Measurements from ENCODE around the gene SCARB2. TPM values are rescaled to one million over a fixed set of nuclear protein-coding genes. Genes with fewer than 3 reads are reported as not detected.

Gene SCARB2
- polyA plus RNA-seq, 4 donors: 27.7 to 247 (median 47.9) TPM

GRCh38 chr4:76235915-76236314 is 22.3 kb upstream of the SCARB2 start:
- Histone ChIP-seq H3K4me1 (ENCODE audit: control insufficient read depth in 3 of 3, insufficient read depth in 2 of 3, low read depth in 1 of 3, low read length in 2 of 3) (peaks cover 0 to 19% (median 0%) of the 10 kb centered on the region in 3 donors), H3K9me3 (ENCODE audit: control insufficient read depth in 2 of 2, insufficient read depth in 1 of 2, low read depth in 1 of 2, low read length in 1 of 2) (peaks cover 0 to 20% of the 10 kb centered on the region in 2 donors), H3K27ac (ENCODE audit: low read depth in 1 of 3, low read length in 2 of 3) (peak overlapping the region in 1 of 3 donors; percentile 80), H3K27me3 (ENCODE audit: control insufficient read depth in 3 of 3, insufficient read depth in 3 of 3, low read length in 3 of 3) (no peaks in the 10 kb centered on the region), H3K4me3 (ENCODE audit: low read depth in 1 of 3, low read length in 3 of 3) (no peak overlapping the region), H3K36me3 (ENCODE audit: control insufficient read depth in 3 of 3, insufficient read depth in 2 of 3, low read depth in 1 of 3, low read length in 3 of 3) (no peaks in the 10 kb centered on the region)
- DNase-seq: peak; percentile 92 to 93
- 12 to 35% (median 26%) methylated on average over 1 of the region's 1 CpG for WGBS, 3 donors
- FAIRE-seq: peak; percentile 39

- H3K9me3 ChIP-seq (ENCODE audit: control insufficient read depth in 2 of 2, insufficient read depth in 1 of 2, low read depth in 1 of 2, low read length in 1 of 2): peaks cover 0 to 23% of the 10 kb centered on the region in 2 donors
- 15 to 66% (median 51%) methylated on average over 2 of the region's 2 CpGs for WGBS, 3 donors
- H3K27me3 ChIP-seq (ENCODE audit: control insufficient read depth in 3 of 3, insufficient read depth in 3 of 3, low read length in 3 of 3): no peaks in the 10 kb centered on the region
- H3K27ac ChIP-seq (ENCODE audit: low read depth in 1 of 3, low read length in 2 of 3): peak overlapping the region in 1 of 3 donors; percentile 80
- FAIRE-seq (no peak), DNase-seq (no peak)
- peaks cover 0 to 2% (median 0%) of the 10 kb centered on the region in 3 donors for H3K36me3 ChIP-seq (ENCODE audit: control insufficient read depth in 3 of 3, insufficient read depth in 2 of 3, low read depth in 1 of 3, low read length in 3 of 3)
- no peak overlapping the region for H3K4me3 ChIP-seq (ENCODE audit: low read depth in 1 of 3, low read length in 3 of 3)
- H3K4me1 ChIP-seq (ENCODE audit: control insufficient read depth in 3 of 3, insufficient read depth in 2 of 3, low read depth in 1 of 3, low read length in 2 of 3): peaks cover 0 to 19% (median 0%) of the 10 kb centered on the region in 3 donors
These were observed 21.8 kb upstream of the SCARB2 start for GRCh38 chr4:76235407-76235806.

GRCh38 chr4:76234679-76235044 is 21.0 kb upstream of the SCARB2 start:
- H3K27me3 ChIP-seq (ENCODE audit: control insufficient read depth in 3 of 3, insufficient read depth in 3 of 3, low read length in 3 of 3): no peaks in the 10 kb centered on the region
- peak overlapping the region in 1 of 3 donors; percentile 45 for H3K4me3 ChIP-seq (ENCODE audit: low read depth in 1 of 3, low read length in 3 of 3)
- H3K9me3 ChIP-seq (ENCODE audit: control insufficient read depth in 2 of 2, insufficient read depth in 1 of 2, low read depth in 1 of 2, low read length in 1 of 2): peaks cover 0 to 30% of the 10 kb centered on the region in 2 donors
- FAIRE-seq: no peak
- peaks cover 0 to 19% (median 0%) of the 10 kb centered on the region in 3 donors for H3K4me1 ChIP-seq (ENCODE audit: control insufficient read depth in 3 of 3, insufficient read depth in 2 of 3, low read depth in 1 of 3, low read length in 2 of 3)
- peak overlapping the region in 1 of 3 donors; percentile 80 for H3K27ac ChIP-seq (ENCODE audit: low read depth in 1 of 3, low read length in 2 of 3)
- no peak for DNase-seq
- WGBS, 3 donors: 85 to 94% (median 88%) methylated on average over 5 of the region's 5 CpGs
- H3K36me3 ChIP-seq (ENCODE audit: control insufficient read depth in 3 of 3, insufficient read depth in 2 of 3, low read depth in 1 of 3, low read length in 3 of 3): peaks cover 0 to 6% (median 0%) of the 10 kb centered on the region in 3 donors

DNA sequence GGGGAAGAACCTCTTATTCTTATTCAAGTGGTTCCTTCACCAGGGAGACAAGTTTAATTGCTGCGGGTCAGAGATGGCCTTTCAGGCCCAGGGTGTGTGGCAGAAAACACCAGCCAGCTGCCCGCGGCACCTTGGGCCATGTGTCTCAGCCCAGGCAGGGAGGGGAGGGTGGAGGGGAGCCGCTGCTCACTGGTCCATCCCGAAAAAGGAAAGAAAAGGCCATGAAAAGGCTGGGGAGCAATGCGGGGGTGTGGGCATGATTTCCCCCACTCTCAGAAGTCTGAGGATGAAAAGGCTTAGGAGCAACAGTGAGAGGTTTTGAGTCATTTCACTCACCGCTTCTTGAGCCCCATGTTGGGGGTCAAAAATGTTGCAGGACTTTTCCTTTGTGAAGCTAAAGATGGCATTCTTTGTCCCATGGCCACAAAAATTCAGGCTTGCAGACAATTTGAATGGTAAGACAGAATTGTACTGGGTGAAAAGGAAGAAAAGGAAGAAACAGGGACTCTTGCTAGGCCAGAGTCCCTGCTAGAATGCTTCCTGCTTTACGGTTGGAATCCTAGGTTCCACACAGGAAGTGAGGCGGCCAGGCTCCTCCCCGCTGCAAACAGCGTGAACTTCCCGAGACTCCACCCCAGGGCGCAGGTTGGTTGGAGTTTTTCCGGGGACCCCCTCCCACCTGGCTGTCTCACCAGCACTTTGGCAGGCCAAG is 20.5 kb upstream of the SCARB2 start:
- H3K4me3 ChIP-seq (ENCODE audit: low read depth in 1 of 3, low read length in 3 of 3): peak overlapping the region in 1 of 3 donors; percentile 45
- FAIRE-seq (no peak), DNase-seq (no peak)
- peaks cover 0 to 6% (median 0%) of the 10 kb centered on the region in 3 donors for H3K36me3 ChIP-seq (ENCODE audit: control insufficient read depth in 3 of 3, insufficient read depth in 2 of 3, low read depth in 1 of 3, low read length in 3 of 3)
- peaks cover 0 to 34% of the 10 kb centered on the region in 2 donors for H3K9me3 ChIP-seq (ENCODE audit: control insufficient read depth in 2 of 2, insufficient read depth in 1 of 2, low read depth in 1 of 2, low read length in 1 of 2)
- no peaks in the 10 kb centered on the region for H3K27me3 ChIP-seq (ENCODE audit: control insufficient read depth in 3 of 3, insufficient read depth in 3 of 3, low read length in 3 of 3)
- 83 to 95% (median 85%) methylated on average over 14 of the region's 14 CpGs for WGBS, 3 donors
- H3K27ac ChIP-seq (ENCODE audit: low read depth in 1 of 3, low read length in 2 of 3): peak overlapping the region in 1 of 3 donors; percentile 80
- H3K4me1 ChIP-seq (ENCODE audit: control insufficient read depth in 3 of 3, insufficient read depth in 2 of 3, low read depth in 1 of 3, low read length in 2 of 3): peaks cover 0 to 19% (median 0%) of the 10 kb centered on the region in 3 donors

- H3K4me3 ChIP-seq (ENCODE audit: low read depth in 1 of 3, low read length in 3 of 3): peak overlapping the region in 1 of 3 donors; percentile 45
- no peak for DNase-seq
- peaks cover 0 to 19% (median 0%) of the 10 kb centered on the region in 3 donors for H3K4me1 ChIP-seq (ENCODE audit: control insufficient read depth in 3 of 3, insufficient read depth in 2 of 3, low read depth in 1 of 3, low read length in 2 of 3)
- 49 to 52% (median 51%) methylated on average over 2 of the region's 2 CpGs for WGBS, 3 donors
- peak overlapping the region in 1 of 3 donors; percentile 80 for H3K27ac ChIP-seq (ENCODE audit: low read depth in 1 of 3, low read length in 2 of 3)
- no peaks in the 10 kb centered on the region for H3K27me3 ChIP-seq (ENCODE audit: control insufficient read depth in 3 of 3, insufficient read depth in 3 of 3, low read length in 3 of 3)
- no peak for FAIRE-seq
- peaks cover 0 to 31% of the 10 kb centered on the region in 2 donors for H3K9me3 ChIP-seq (ENCODE audit: control insufficient read depth in 2 of 2, insufficient read depth in 1 of 2, low read depth in 1 of 2, low read length in 1 of 2)
- peaks cover 0 to 6% (median 0%) of the 10 kb centered on the region in 3 donors for H3K36me3 ChIP-seq (ENCODE audit: control insufficient read depth in 3 of 3, insufficient read depth in 2 of 3, low read depth in 1 of 3, low read length in 3 of 3)
These were observed 19.9 kb upstream of the SCARB2 start for GRCh38 chr4:76233529-76233928.

GRCh38 chr4:76233083-76233482 is 19.5 kb upstream of the SCARB2 start:
- Histone ChIP-seq H3K27ac (ENCODE audit: low read depth in 1 of 3, low read length in 2 of 3) (no peak overlapping the region), H3K36me3 (ENCODE audit: control insufficient read depth in 3 of 3, insufficient read depth in 2 of 3, low read depth in 1 of 3, low read length in 3 of 3) (peaks cover 0 to 6% (median 0%) of the 10 kb centered on the region in 3 donors), H3K4me3 (ENCODE audit: low read depth in 1 of 3, low read length in 3 of 3) (peak overlapping the region in 1 of 3 donors; percentile 45), H3K27me3 (ENCODE audit: control insufficient read depth in 3 of 3, insufficient read depth in 3 of 3, low read length in 3 of 3) (no peaks in the 10 kb centered on the region), H3K9me3 (ENCODE audit: control insufficient read depth in 2 of 2, insufficient read depth in 1 of 2, low read depth in 1 of 2, low read length in 1 of 2) (peaks cover 0 to 29% of the 10 kb centered on the region in 2 donors), H3K4me1 (ENCODE audit: control insufficient read depth in 3 of 3, insufficient read depth in 2 of 3, low read depth in 1 of 3, low read length in 2 of 3) (peaks cover 0 to 19% (median 0%) of the 10 kb centered on the region in 3 donors)
- FAIRE-seq (no peak), DNase-seq (no peak)
- 59 to 71% (median 66%) methylated on average over 4 of the region's 4 CpGs for WGBS, 3 donors

DNA sequence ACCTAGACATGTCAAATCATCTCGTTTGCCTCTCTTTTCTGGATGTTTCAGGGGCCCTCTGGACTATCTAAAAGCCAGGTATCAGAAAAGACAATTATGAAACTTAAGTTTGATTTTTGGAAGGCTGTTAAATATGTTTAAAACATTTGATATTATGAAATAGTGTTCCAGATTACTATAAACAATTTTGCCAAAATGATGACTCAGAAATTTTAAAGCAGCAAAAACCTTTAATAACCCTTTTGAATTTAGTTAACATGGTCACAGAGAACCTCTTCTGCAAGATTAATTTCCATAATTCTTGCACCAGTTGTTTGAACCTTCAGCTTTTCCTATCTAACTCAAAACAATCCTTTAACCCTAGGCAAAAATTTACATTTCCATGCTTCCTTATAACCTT is 19.1 kb upstream of the SCARB2 start:
- peak; percentile 30 for FAIRE-seq
- Histone ChIP-seq H3K27me3 (ENCODE audit: control insufficient read depth in 3 of 3, insufficient read depth in 3 of 3, low read length in 3 of 3) (no peaks in the 10 kb centered on the region), H3K4me3 (ENCODE audit: low read depth in 1 of 3, low read length in 3 of 3) (no peak overlapping the region), H3K4me1 (ENCODE audit: control insufficient read depth in 3 of 3, insufficient read depth in 2 of 3, low read depth in 1 of 3, low read length in 2 of 3) (peaks cover 0 to 19% (median 0%) of the 10 kb centered on the region in 3 donors), H3K27ac (ENCODE audit: low read depth in 1 of 3, low read length in 2 of 3) (no peak overlapping the region), H3K36me3 (ENCODE audit: control insufficient read depth in 3 of 3, insufficient read depth in 2 of 3, low read depth in 1 of 3, low read length in 3 of 3) (peaks cover 0 to 6% (median 0%) of the 10 kb centered on the region in 3 donors), H3K9me3 (ENCODE audit: control insufficient read depth in 2 of 2, insufficient read depth in 1 of 2, low read depth in 1 of 2, low read length in 1 of 2) (peaks cover 0 to 27% of the 10 kb centered on the region in 2 donors)
- 76 to 86% (median 83%) methylated on average over 1 of the region's 1 CpG for WGBS, 3 donors
- no peak for DNase-seq

- H3K4me3 ChIP-seq (ENCODE audit: low read depth in 1 of 3, low read length in 3 of 3): no peak overlapping the region
- FAIRE-seq: no peak
- 0 to 20% (median 0%) methylated on average over 1 of the region's 1 CpG for WGBS, 3 donors
- H3K36me3 ChIP-seq (ENCODE audit: control insufficient read depth in 3 of 3, insufficient read depth in 2 of 3, low read depth in 1 of 3, low read length in 3 of 3): peaks cover 0 to 6% (median 0%) of the 10 kb centered on the region in 3 donors
- peaks cover 0 to 11% (median 0%) of the 10 kb centered on the region in 3 donors for H3K4me1 ChIP-seq (ENCODE audit: control insufficient read depth in 3 of 3, insufficient read depth in 2 of 3, low read depth in 1 of 3, low read length in 2 of 3)
- H3K27me3 ChIP-seq (ENCODE audit: control insufficient read depth in 3 of 3, insufficient read depth in 3 of 3, low read length in 3 of 3): no peaks in the 10 kb centered on the region
- peak; percentile 69 to 90 for DNase-seq
- H3K9me3 ChIP-seq (ENCODE audit: control insufficient read depth in 2 of 2, insufficient read depth in 1 of 2, low read depth in 1 of 2, low read length in 1 of 2): peaks cover 0 to 23% of the 10 kb centered on the region in 2 donors
- H3K27ac ChIP-seq (ENCODE audit: low read depth in 1 of 3, low read length in 2 of 3): no peak overlapping the region
These were observed 12.8 kb upstream of the SCARB2 start for GRCh38 chr4:76226418-76226817.

All from small intestine (tissue), 7 donors.